OCI-LY7 (cell line): ENCODE results near the gene CNTN5. TPM values are rescaled to one million over a fixed set of nuclear protein-coding genes. Genes with fewer than 3 reads are reported as not detected.

Experiments used
- BruUV-seq: library from RNA; stranded (reverse); fragments of 400-500 nt; replicated peaks from 2 replicates; lab custom pipeline; 2021; lab: Mats Ljungman, UMichigan
- CTCF ChIA-PET: fragments of 300-600 bp; sonication (Branson Sonifier 250); formaldehyde crosslinking; loops from one replicate; lab custom pipeline; 2022; ENCODE audit warnings: antibody characterized with exemption; ENCODE audit not compliant: unreplicated experiment; lab: Charles Lee
- POLR2A ChIA-PET: fragments of 300-600 bp; sonication (Branson Sonifier 250); formaldehyde crosslinking; loops from one replicate; lab custom pipeline; 2022; ENCODE audit warnings: antibody characterized with exemption; lab: Charles Lee
- DNase-seq: peaks from one replicate; pipeline ENCODE4 v3.0.0-alpha.2; 2015; ENCODE audit warnings: low spot score
- H2AFZ ChIP-seq: fragments of 200-600 bp; sonication (generic), shearing (Covaris generic); 2 replicates; pipeline ENCODE4 v1.6.1; 2014; ENCODE audit warnings: mild to moderate bottlenecking, antibody characterized with exemption, low read length, moderate library complexity
- H3K27ac ChIP-seq: fragments of 200-600 bp; sonication (generic); 2 replicates; pipeline ENCODE4 v1.5.1; 2014; ENCODE audit warnings: mixed run types, low read depth, mild to moderate bottlenecking, moderate library complexity, low read length, inconsistent platforms; ENCODE audit not compliant: poor library complexity, severe bottlenecking
- H3K36me3 ChIP-seq: fragments of 200-600 bp; sonication (generic); 2 replicates; pipeline ENCODE4 v1.6.1; 2014; ENCODE audit warnings: mild to moderate bottlenecking, antibody characterized with exemption, low read length, moderate library complexity, mixed read lengths; ENCODE audit not compliant: insufficient read depth
- H3K4me1 ChIP-seq: fragments of 200-600 bp; sonication (generic); 2 replicates; pipeline ENCODE4 v1.5.1; 2014; ENCODE audit warnings: mild to moderate bottlenecking, low read length; ENCODE audit not compliant: insufficient read depth, poor library complexity, severe bottlenecking
- H3K4me2 ChIP-seq: fragments of 200-600 bp; sonication (generic); 2 replicates; pipeline ENCODE4 v1.6.1; 2014; ENCODE audit warnings: mild to moderate bottlenecking, low read length
- H3K4me3 ChIP-seq: fragments of 200-600 bp; sonication (generic); 2 replicates; pipeline ENCODE4 v1.5.1; 2014; ENCODE audit warnings: mild to moderate bottlenecking, low read depth, low read length; ENCODE audit not compliant: poor library complexity, severe bottlenecking
- H3K79me2 ChIP-seq: fragments of 200-600 bp; sonication (generic); 2 replicates; pipeline ENCODE4 v1.6.1; 2016; ENCODE audit warnings: low read depth, mild to moderate bottlenecking, low read length, moderate library complexity, mixed read lengths; ENCODE audit not compliant: insufficient read depth
- H3K9me2 ChIP-seq: fragments of 200-600 bp; sonication (generic); 2 replicates; pipeline ENCODE4 v1.6.1; 2016; ENCODE audit warnings: mild to moderate bottlenecking, low read length, mixed read lengths; ENCODE audit not compliant: insufficient read depth
- H3K9me3 ChIP-seq: fragments of 200-600 bp; sonication (generic); 2 replicates; pipeline ENCODE4 v1.6.1; 2014; ENCODE audit warnings: mild to moderate bottlenecking, mixed run types, low read length, mixed read lengths
- H4K20me1 ChIP-seq: fragments of 200-600 bp; sonication (generic); 2 replicates; pipeline ENCODE4 v1.6.1; 2014; ENCODE audit warnings: mild to moderate bottlenecking, antibody characterized with exemption, low read length, moderate library complexity, mixed read lengths; ENCODE audit not compliant: insufficient read depth
- CTCF ChIP-seq: fragments of 200-600 bp; sonication (generic); conservative IDR thresholded peaks from 2 replicates; pipeline ENCODE4 v1.5.1; 2014; ENCODE audit warnings: mild to moderate bottlenecking, antibody characterized with exemption, low read length, moderate library complexity, mixed read lengths
- EZH2phosphoT487 ChIP-seq: fragments of 200-600 bp; sonication (generic); IDR thresholded peaks from 2 replicates; pipeline ENCODE4 v1.6.1; 2018; ENCODE audit warnings: low read depth, borderline replicate concordance, mild to moderate bottlenecking, mixed run types, antibody characterized with exemption, low read length, moderate library complexity, mixed read lengths
- intact Hi-C: fragments of 100-400 bp; cut with micrococcal nuclease; formaldehyde crosslinking; loops from one replicate; pipeline ENCODE4 v1.10.0; 2022; ENCODE audit not compliant: unreplicated experiment
- total RNA-seq, 2 experiments: library from RNA; depleted of rRNA in 1 of 2; stranded (reverse); fragments of >200 nt in 1 of 2; shearing (Covaris generic) in 1 of 2; gene quantifications; 2 replicates each; pipeline ENCODE4 v1.2.3, GENCODE V29; 2014 to 2022

Gene CNTN5
- total RNA-seq, 2 experiments from 2014 or later: not detected

- Histone ChIP-seq H4K20me1 (no peaks in the 10 kb centered on the region), H3K27ac (no peak overlapping the region), H2AFZ (no peak overlapping the region), H3K9me2 (no peaks in the 10 kb centered on the region), H3K36me3 (no peaks in the 10 kb centered on the region), H3K9me3 (no peaks in the 10 kb centered on the region), H3K79me2 (no peaks in the 10 kb centered on the region), H3K4me2 (no peak overlapping the region), H3K4me1 (no peaks in the 10 kb centered on the region), H3K4me3 (no peak overlapping the region)
- no peak for DNase-seq
- no peak for TF ChIP-seq EZH2phosphoT487
- no peak for TF ChIP-seq CTCF
- ChIA-PET POLR2A (no interaction called here), CTCF (no interaction called here)
- BruUV-seq: no TSS peak
- intact Hi-C loops: no loop called here
Observed at GRCh38 chr11:100009728-100010127, 989.0 kb downstream of the CNTN5 start.

GRCh38 chr11:100010393-100010792, 989.6 kb downstream of the CNTN5 start:
- ChIA-PET POLR2A (no interaction called here), CTCF (no interaction called here)
- no peaks in the 10 kb centered on the region for H3K79me2 ChIP-seq
- BruUV-seq: no TSS peak
- TF ChIP-seq EZH2phosphoT487 (no peak), CTCF (peak; percentile 44)
- H2AFZ ChIP-seq: no peak overlapping the region
- H4K20me1 ChIP-seq: no peaks in the 10 kb centered on the region
- H3K4me3 ChIP-seq: no peak overlapping the region
- no peaks in the 10 kb centered on the region for H3K9me3 ChIP-seq
- no peak overlapping the region for H3K27ac ChIP-seq
- H3K4me1 ChIP-seq: no peaks in the 10 kb centered on the region
- H3K4me2 ChIP-seq: no peak overlapping the region
- no peaks in the 10 kb centered on the region for H3K9me2 ChIP-seq
- intact Hi-C loops: no loop called here
- no peaks in the 10 kb centered on the region for H3K36me3 ChIP-seq
- DNase-seq: no peak

- ChIA-PET CTCF (no interaction called here), POLR2A (no interaction called here)
- H3K79me2 ChIP-seq: no peaks in the 10 kb centered on the region
- no peaks in the 10 kb centered on the region for H3K4me1 ChIP-seq
- H3K4me3 ChIP-seq: no peak overlapping the region
- no peaks in the 10 kb centered on the region for H3K9me3 ChIP-seq
- intact Hi-C loops: no loop called here
- no TSS peak for BruUV-seq
- H2AFZ ChIP-seq: no peak overlapping the region
- H3K9me2 ChIP-seq: no peaks in the 10 kb centered on the region
- DNase-seq: no peak
- no peaks in the 10 kb centered on the region for H3K36me3 ChIP-seq
- no peak for TF ChIP-seq EZH2phosphoT487
- no peak for TF ChIP-seq CTCF
- H3K4me2 ChIP-seq: no peak overlapping the region
- H3K27ac ChIP-seq: no peak overlapping the region
- no peaks in the 10 kb centered on the region for H4K20me1 ChIP-seq
Observed at GRCh38 chr11:100011697-100012096, 990.9 kb downstream of the CNTN5 start.
